ENCODE measurements around the gene IFI27. TPM values are rescaled to one million over a fixed set of nuclear protein-coding genes. Genes with fewer than 3 reads are reported as not detected.

The IFI27 gene
- total RNA-seq, 1 donor from 2014 or later, result not detected

DNA sequence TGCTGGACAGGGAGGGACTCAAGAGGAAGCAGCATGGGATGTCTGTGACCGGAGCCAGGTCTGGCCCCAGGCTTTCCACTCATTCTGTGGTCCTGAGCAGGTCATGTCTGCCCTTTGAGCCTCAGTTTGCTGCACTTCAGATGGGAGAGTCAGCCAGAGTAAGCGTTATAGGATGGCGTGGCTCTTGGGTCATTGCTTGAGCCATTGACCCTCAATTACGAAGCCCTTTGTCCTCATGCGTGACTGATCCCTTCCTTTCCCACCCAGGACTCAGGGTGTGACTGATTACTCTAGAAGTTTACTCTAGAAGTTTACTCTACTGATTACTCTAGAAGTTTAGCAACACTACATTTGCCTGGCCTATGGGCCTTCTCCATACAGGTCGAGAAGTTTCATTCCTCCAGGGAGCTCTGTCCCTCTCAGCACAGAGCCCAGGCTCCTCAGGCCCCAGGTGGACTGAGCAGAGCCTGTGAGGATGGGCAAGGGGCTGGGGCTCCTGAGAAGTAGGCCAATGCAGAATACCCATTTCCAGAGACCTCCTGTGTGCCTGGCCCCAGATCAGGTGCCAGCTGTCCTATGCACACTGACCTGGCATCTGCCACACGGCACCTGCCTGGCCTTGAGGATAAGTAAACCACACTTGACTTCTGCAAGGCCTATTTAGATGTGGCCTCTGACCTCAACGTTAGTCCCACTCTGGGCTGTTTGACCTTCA lies 7.6 kb upstream of the IFI27 start:
- H3K4me3 ChIP-seq (ENCODE audit: low read depth, low read length), result no peak overlapping the region
- DNase-seq (ENCODE audit: low read depth), result no peak
- TF ChIP-seq, protein P1, sequence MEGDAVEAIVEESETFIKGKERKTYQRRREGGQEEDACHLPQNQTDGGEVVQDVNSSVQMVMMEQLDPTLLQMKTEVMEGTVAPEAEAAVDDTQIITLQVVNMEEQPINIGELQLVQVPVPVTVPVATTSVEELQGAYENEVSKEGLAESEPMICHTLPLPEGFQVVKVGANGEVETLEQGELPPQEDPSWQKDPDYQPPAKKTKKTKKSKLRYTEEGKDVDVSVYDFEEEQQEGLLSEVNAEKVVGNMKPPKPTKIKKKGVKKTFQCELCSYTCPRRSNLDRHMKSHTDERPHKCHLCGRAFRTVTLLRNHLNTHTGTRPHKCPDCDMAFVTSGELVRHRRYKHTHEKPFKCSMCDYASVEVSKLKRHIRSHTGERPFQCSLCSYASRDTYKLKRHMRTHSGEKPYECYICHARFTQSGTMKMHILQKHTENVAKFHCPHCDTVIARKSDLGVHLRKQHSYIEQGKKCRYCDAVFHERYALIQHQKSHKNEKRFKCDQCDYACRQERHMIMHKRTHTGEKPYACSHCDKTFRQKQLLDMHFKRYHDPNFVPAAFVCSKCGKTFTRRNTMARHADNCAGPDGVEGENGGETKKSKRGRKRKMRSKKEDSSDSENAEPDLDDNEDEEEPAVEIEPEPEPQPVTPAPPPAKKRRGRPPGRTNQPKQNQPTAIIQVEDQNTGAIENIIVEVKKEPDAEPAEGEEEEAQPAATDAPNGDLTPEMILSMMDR (conservative IDR thresholded peaks at IDR 0.05; ENCODE audit: low read depth, low read length), result no peak

DNA sequence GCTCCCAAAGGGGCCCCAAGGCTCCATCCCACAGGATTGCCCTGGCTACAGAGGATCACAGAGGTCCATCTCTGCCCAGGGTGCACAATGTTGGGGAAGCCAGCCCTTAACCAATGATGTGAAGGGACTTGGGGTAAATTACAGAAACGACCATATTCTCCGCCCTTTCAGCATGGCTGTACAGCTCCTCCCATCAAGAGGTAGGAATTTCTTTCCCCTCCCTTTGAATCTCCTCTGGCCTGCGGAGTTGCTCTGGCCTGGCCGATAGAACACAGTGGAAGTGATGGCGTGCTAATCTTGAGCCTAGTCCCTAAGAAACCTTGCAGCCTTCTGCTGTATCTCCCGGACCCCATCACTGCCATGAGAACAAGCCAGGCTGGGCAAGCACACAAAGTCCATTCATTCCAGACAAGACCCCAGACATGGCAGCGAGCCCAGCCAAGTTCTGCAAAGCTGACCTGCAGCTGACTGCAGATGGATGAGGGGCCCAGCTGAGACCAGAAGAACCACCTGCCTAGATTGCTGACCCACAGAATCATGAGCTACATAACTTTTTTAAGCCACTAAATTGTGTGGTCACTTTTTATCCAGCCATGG lies 6.9 kb upstream of the IFI27 start:
- no peak overlapping the region for H3K4me3 ChIP-seq (ENCODE audit: low read depth, low read length)
- DNase-seq (ENCODE audit: low read depth), result no peak
- TF ChIP-seq, protein P1 (conservative IDR thresholded peaks at IDR 0.05; ENCODE audit: low read depth, low read length), result no peak

DNA sequence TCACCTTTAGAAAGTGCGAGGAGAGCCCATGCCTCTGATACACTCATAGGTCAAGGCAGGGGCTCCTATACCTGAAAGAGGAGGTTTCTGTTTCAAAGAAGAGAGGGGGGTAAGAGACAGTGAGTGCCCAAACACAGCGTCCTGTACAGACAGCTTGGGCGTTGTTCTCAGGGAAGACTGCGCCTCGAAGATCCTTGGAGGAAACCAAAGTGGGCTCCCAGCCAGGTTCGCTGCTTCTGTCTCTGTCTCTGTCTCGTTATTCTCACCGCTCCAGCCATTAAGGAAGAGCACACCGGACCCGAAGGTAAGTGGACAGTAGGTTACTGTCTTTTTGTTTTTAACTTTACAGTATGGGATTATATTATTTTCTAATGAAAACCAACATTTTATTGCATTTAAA lies 5.8 kb upstream of the IFI27 start:
- TF ChIP-seq, protein P1 (conservative IDR thresholded peaks at IDR 0.05; ENCODE audit: low read depth, low read length), result no peak
- no peak for DNase-seq (ENCODE audit: low read depth)
- no peak overlapping the region for H3K4me3 ChIP-seq (ENCODE audit: low read depth, low read length)

DNA sequence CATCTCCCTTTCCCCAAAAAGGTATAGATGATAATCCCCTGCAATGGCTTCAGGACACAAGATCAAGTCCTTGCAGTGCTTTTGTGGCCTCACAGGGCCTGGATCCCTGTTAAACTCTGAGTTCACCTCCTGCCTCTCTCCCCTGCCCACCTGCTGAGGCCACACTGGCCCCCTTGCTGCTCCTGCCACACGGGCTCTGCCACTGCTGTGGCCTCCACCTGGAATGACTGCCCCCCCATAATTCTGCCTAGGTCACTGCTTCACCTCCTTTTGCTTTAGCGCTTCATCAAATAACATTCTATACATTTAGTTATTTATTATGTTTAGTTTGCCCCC lies 653 bp upstream of the IFI27 start:
- H3K4me3 ChIP-seq (ENCODE audit: low read depth, low read length), result no peak overlapping the region
- DNase-seq (ENCODE audit: low read depth), result no peak
- TF ChIP-seq, protein P1 (conservative IDR thresholded peaks at IDR 0.05; ENCODE audit: low read depth, low read length), result no peak

DNA sequence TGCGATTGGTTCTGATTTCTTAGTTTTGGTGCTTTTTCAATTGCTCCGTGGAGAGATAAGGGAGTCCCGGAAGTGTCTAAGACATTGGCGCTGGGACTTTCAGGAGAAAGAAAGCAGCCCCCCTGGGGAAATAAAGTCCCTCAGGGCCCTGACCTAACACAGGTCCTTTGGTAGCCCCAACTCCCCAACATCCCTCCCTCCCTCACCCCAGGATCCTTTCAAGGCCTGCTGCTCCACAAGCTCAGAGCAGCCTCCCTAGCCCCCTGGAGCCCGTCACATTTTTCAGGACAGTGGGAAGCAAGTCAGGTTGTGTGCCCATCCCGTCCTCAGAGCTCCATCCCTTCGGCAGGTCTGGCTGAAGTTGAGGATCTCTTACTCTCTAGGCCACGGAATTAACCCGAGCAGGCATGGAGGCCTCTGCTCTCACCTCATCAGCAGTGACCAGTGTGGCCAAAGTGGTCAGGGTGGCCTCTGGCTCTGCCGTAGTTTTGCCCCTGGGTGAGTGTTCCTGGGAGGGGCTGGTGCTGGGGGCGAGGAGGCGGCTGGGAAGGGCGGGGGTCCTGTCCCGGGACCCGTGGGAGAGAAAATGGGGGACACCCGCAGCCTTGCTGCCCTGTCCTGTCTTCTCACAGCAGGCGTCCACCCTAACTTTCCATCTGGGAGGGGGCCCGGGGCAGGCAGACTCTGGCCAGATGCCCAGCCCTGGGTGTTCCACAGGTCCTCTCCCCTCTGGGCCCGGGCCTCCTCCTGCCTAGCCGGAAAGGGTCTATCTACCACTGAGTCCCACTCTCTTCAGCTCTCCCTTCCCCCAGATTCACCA lies 950 bp downstream of the IFI27 start:
- TF ChIP-seq, protein P1 (conservative IDR thresholded peaks at IDR 0.05; ENCODE audit: low read depth, low read length), result no peak
- peak overlapping the region; percentile 8 for H3K4me3 ChIP-seq (ENCODE audit: low read depth, low read length)
- no peak for DNase-seq (ENCODE audit: low read depth)

DNA sequence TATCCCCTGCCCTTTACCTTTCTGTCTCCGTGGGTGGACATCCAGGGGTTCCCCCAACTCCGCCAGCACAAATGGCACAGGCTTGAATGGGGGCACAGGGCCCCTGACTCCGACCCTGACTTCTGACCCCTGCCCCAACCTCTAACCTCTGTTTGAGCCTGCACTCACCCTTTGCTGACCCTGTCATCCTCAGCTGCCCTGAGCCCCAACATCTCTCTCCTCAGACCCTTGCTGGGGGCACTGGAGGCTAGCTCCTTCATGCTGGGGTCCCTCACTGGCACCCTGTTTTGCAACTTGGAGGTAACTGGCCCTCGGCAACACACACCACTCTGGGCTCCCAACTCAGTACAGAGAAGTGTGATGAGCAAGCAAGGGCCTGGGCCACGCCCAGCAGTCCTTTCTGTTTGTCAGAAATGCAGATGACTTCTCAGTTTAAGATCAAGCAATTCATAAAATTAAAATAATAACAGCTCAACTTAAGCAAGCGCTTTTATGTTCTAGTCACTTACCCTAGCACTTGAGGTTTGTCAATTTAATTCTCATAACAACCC lies 2.1 kb downstream of the IFI27 start:
- TF ChIP-seq, protein P1 (conservative IDR thresholded peaks at IDR 0.05; ENCODE audit: low read depth, low read length), result no peak
- DNase-seq (ENCODE audit: low read depth), result no peak
- H3K4me3 ChIP-seq (ENCODE audit: low read depth, low read length), result no peak overlapping the region

Measured in epithelial cell of proximal tubule (primary cell).